Panc1 (cell line): ENCODE results near the gene GREM1. TPM values are rescaled to one million over a fixed set of nuclear protein-coding genes. Genes with fewer than 3 reads are reported as not detected.

Experiments
- ATAC-seq: fragments of 200-7000 bp; cut with Tn5 transposase; 2 replicates; pipeline ENCODE4 v1.9.1; 2020; ENCODE audit warnings: mild to moderate bottlenecking, moderate library complexity
- BruUV-seq: library from RNA; stranded (reverse); fragments of 400-500 nt; replicated peaks from 2 replicates; lab custom pipeline; 2021; lab: Mats Ljungman, UMichigan
- CTCF ChIA-PET: fragments of 300-600 bp; sonication (Branson Sonifier 250); formaldehyde crosslinking; loops from one replicate; lab custom pipeline; 2022; ENCODE audit warnings: antibody characterized with exemption; lab: Charles Lee
- POLR2A ChIA-PET: fragments of 300-600 bp; sonication (Branson Sonifier 250); formaldehyde crosslinking; loops from one replicate; lab custom pipeline; 2022; ENCODE audit warnings: antibody characterized with exemption; lab: Charles Lee
- DNase-seq: peaks from one replicate; pipeline ENCODE4 v3.0.0-alpha.2; 2010; ENCODE audit warnings: low read depth, low spot score
- H3K27ac ChIP-seq: 2 replicates; pipeline ENCODE4 v1.5.1; 2011; ENCODE audit warnings: mild to moderate bottlenecking, low read length, inconsistent platforms
- H3K27me3 ChIP-seq: fragments of 200-500 bp; sonication (Bioruptor generic); 2 replicates; pipeline ENCODE4 v1.6.0; 2014; ENCODE audit warnings: low read length, inconsistent platforms; ENCODE audit not compliant: control insufficient read depth, insufficient read depth
- H3K36me3 ChIP-seq: fragments of 200-500 bp; sonication (Bioruptor generic); 2 replicates; pipeline ENCODE4 v1.5.1; 2014; ENCODE audit warnings: inconsistent platforms, mild to moderate bottlenecking, low read length, moderate library complexity; ENCODE audit not compliant: control insufficient read depth, insufficient read depth
- H3K4me1 ChIP-seq: 2 replicates; pipeline ENCODE4 v1.5.1; 2011; ENCODE audit warnings: inconsistent platforms, mild to moderate bottlenecking, low read length, moderate library complexity; ENCODE audit not compliant: control insufficient read depth, insufficient read depth
- H3K4me3 ChIP-seq, 2 experiments: 2 replicates each; pipeline ENCODE4 v1.5.1; 2011 to 2012; ENCODE audit warnings: low read depth in 2 of 2, low read length in 2 of 2, mild to moderate bottlenecking in 2 of 2, inconsistent platforms in 1 of 2, moderate library complexity in 1 of 2
- H3K9me3 ChIP-seq: fragments of 200-500 bp; sonication (Bioruptor generic); 2 replicates; pipeline ENCODE4 v1.5.1; 2014; ENCODE audit warnings: low read depth, mild to moderate bottlenecking, inconsistent platforms, low read length, moderate library complexity; ENCODE audit not compliant: control insufficient read depth, insufficient read depth
- CTCF ChIP-seq: fragments of 450-650 bp; IDR thresholded peaks from 2 replicates; pipeline ENCODE4 v1.5.1; 2017; ENCODE audit warnings: mild to moderate bottlenecking
- POLR2AphosphoS5 ChIP-seq: IDR thresholded peaks from 2 replicates; pipeline ENCODE4 v1.6.1; 2012; ENCODE audit warnings: mild to moderate bottlenecking, low read depth, low read length, moderate library complexity
- REST ChIP-seq, 2 experiments: IDR thresholded peaks; 2 replicates each; pipeline ENCODE4 v1.6.1; 2011 to 2012; ENCODE audit warnings: low read depth in 2 of 2, control low read depth in 1 of 2, low read length in 1 of 2, mild to moderate bottlenecking in 1 of 2, moderate library complexity in 1 of 2; ENCODE audit not compliant: insufficient read depth in 1 of 2
- SIN3A ChIP-seq: IDR thresholded peaks from 2 replicates; pipeline ENCODE4 v1.6.1; 2012; ENCODE audit warnings: low read depth, mild to moderate bottlenecking, low read length, moderate library complexity, borderline replicate concordance; ENCODE audit not compliant: insufficient read depth
- TCF7L2 ChIP-seq: IDR thresholded peaks from 2 replicates; pipeline ENCODE4 v1.6.1; 2011; ENCODE audit warnings: mild to moderate bottlenecking, low read depth, low read length, inconsistent platforms
- in situ Hi-C: cut with HindIII; loops from 2 replicates; pipeline ENCODE4 v1.10.0; 2016; ENCODE audit warnings: low sequenced_read_pairs, low pct_unique_long_range_greater_than_20kb
- intact Hi-C: fragments of 100-400 bp; cut with micrococcal nuclease; formaldehyde crosslinking; loops from one replicate; pipeline ENCODE4 v1.10.0; 2022; ENCODE audit not compliant: unreplicated experiment
- total RNA-seq: library from RNA; stranded (reverse); gene quantifications from one replicate; pipeline ENCODE4 v1.2.1, GENCODE V29; 2021; ENCODE audit not compliant: unreplicated experiment

Gene GREM1
- total RNA-seq, 1 experiment from 2014 or later: 0.41 TPM

GRCh38 chr15:32733281-32733680 is 15.5 kb downstream of the GREM1 start:
- Histone ChIP-seq H3K9me3 (no peaks in the 10 kb centered on the region), H3K36me3 (no peaks in the 10 kb centered on the region), H3K27me3 (no peaks in the 10 kb centered on the region), H3K4me3 (no peak overlapping the region), H3K4me1 (no peaks in the 10 kb centered on the region), H3K27ac (no peak overlapping the region)
- no TSS peak for BruUV-seq
- no peak for TF ChIP-seq POLR2AphosphoS5
- no peak for TF ChIP-seq TCF7L2
- no peak for TF ChIP-seq CTCF
- TF ChIP-seq SIN3A: no peak
- TF ChIP-seq REST (IDR thresholded peaks at IDR 0.05; ENCODE audit: insufficient read depth in 1 of 2, low read depth in 2 of 2, low read length in 1 of 2): no peak
- DNase-seq: no peak
- CTCF ChIA-PET: no interaction called here
- ATAC-seq: no peak
- POLR2A ChIA-PET: no interaction called here
- intact Hi-C loops: no loop called here
- in situ Hi-C loops: no loop called here

GRCh38 chr15:32735989-32736700 is 18.3 kb downstream of the GREM1 start:
- H3K4me1 ChIP-seq: no peaks in the 10 kb centered on the region
- TF ChIP-seq SIN3A: no peak
- no peak for TF ChIP-seq POLR2AphosphoS5
- TF ChIP-seq REST (IDR thresholded peaks at IDR 0.05; ENCODE audit: insufficient read depth in 1 of 2, low read depth in 2 of 2, low read length in 1 of 2): no peak
- TF ChIP-seq TCF7L2: no peak
- no peak for TF ChIP-seq CTCF
- H3K27ac ChIP-seq: no peak overlapping the region
- no peak for ATAC-seq
- H3K9me3 ChIP-seq: no peaks in the 10 kb centered on the region
- no peaks in the 10 kb centered on the region for H3K36me3 ChIP-seq
- in situ Hi-C loops: no loop called here
- intact Hi-C loops: no loop called here
- no peak overlapping the region for H3K4me3 ChIP-seq
- ChIA-PET POLR2A (no interaction called here), CTCF (no interaction called here)
- no peak for DNase-seq
- no peaks in the 10 kb centered on the region for H3K27me3 ChIP-seq
- no TSS peak for BruUV-seq
